Measurements from ENCODE around the gene STIM2.
"Not testable (repeated sequence)": the region's sequence is repeated elsewhere in the genome, so short reads cannot be mapped to it uniquely, and the experiment has no call there.

The STIM2 gene

GRCh38 chr4:26958925-26959653, 98.4 kb downstream of the STIM2 start:
- Histone ChIP-seq H3K27ac (no peak overlapping the region), H3K4me3 (no peak overlapping the region)
- no peak for TF ChIP-seq CTCF (IDR thresholded peaks at IDR 0.05)
- no peak for DNase-seq (ENCODE audit: low spot score)

- no peak for DNase-seq (ENCODE audit: low spot score)
- Histone ChIP-seq H3K27ac (no peak overlapping the region), H3K4me3 (no peak overlapping the region)
- TF ChIP-seq CTCF (IDR thresholded peaks at IDR 0.05), result no peak
These were observed 99.0 kb downstream of the STIM2 start for GRCh38 chr4:26959654-26960047.

- H3K4me3 ChIP-seq, result no peak overlapping the region
- no peak for TF ChIP-seq CTCF (IDR thresholded peaks at IDR 0.05)
- no peak for DNase-seq (ENCODE audit: low spot score)
- no peak overlapping the region for H3K27ac ChIP-seq
These were observed 102.1 kb downstream of the STIM2 start for GRCh38 chr4:26962720-26963119.

GRCh38 chr4:26964512-26964911, 103.9 kb downstream of the STIM2 start:
- TF ChIP-seq CTCF (IDR thresholded peaks at IDR 0.05), result no peak
- H3K27ac ChIP-seq, result no peak overlapping the region
- H3K4me3 ChIP-seq, result no peak overlapping the region
- DNase-seq (ENCODE audit: low spot score), result no peak

GRCh38 chr4:26964994-26965393, 104.4 kb downstream of the STIM2 start:
- TF ChIP-seq CTCF (IDR thresholded peaks at IDR 0.05), result no peak
- Histone ChIP-seq H3K4me3 (no peak overlapping the region), H3K27ac (no peak overlapping the region)
- DNase-seq (ENCODE audit: low spot score), result no peak

- not testable (repeated sequence) for DNase-seq (ENCODE audit: low spot score); H3K4me3 ChIP-seq; H3K27ac ChIP-seq
These were observed 115.0 kb downstream of the STIM2 start for GRCh38 chr4:26975464-26976181.

GRCh38 chr4:26978387-26979053, 117.9 kb downstream of the STIM2 start:
- H3K27ac ChIP-seq, result no peak overlapping the region
- no peak for TF ChIP-seq CTCF (IDR thresholded peaks at IDR 0.05)
- no peak for DNase-seq (ENCODE audit: low spot score)
- H3K4me3 ChIP-seq, result no peak overlapping the region

All from coronary artery (tissue), 2 donors.